ENCODE data around the gene WWOX. TPM values are rescaled to one million over a fixed set of nuclear protein-coding genes. Genes with fewer than 3 reads are reported as not detected.

The WWOX gene
- total RNA-seq, 4 donors from 2014 or later, result 21.4 to 55.6 (median 33.2) TPM

GRCh38 chr16:78436023-78436422 is 336.6 kb downstream of the WWOX start:
- no peak for DNase-seq (ENCODE audit: low spot score)
- ATAC-seq (ENCODE audit: low FRiP score), result no peak
- TF ChIP-seq CTCF (IDR thresholded peaks at IDR 0.05), result no peak

- TF ChIP-seq CTCF (IDR thresholded peaks at IDR 0.05), result no peak
- ATAC-seq (ENCODE audit: low FRiP score) (no peak), DNase-seq (ENCODE audit: low spot score) (no peak)
These were observed 337.4 kb downstream of the WWOX start for GRCh38 chr16:78436846-78437245.

- TF ChIP-seq CTCF (IDR thresholded peaks at IDR 0.05), result no peak
- DNase-seq (ENCODE audit: low spot score) (no peak), ATAC-seq (ENCODE audit: low FRiP score) (no peak)
These were observed 338.0 kb downstream of the WWOX start for GRCh38 chr16:78437352-78437968.

GRCh38 chr16:78438219-78438618 is 338.8 kb downstream of the WWOX start:
- DNase-seq (ENCODE audit: low spot score) (no peak), ATAC-seq (ENCODE audit: low FRiP score) (no peak)

GRCh38 chr16:78438632-78439031 is 339.2 kb downstream of the WWOX start:
- no peak for ATAC-seq (ENCODE audit: low FRiP score)
- DNase-seq (ENCODE audit: low spot score), result no peak
- no peak for TF ChIP-seq CTCF (IDR thresholded peaks at IDR 0.05)

More at GRCh38 chr16:78438219-78438618, 338.8 kb downstream of the WWOX start:
- no peak for TF ChIP-seq CTCF (IDR thresholded peaks at IDR 0.05)

- no peak for DNase-seq (ENCODE audit: low spot score)
- no peak for TF ChIP-seq CTCF (IDR thresholded peaks at IDR 0.05)
- no peak for ATAC-seq (ENCODE audit: low FRiP score)
These were observed 340.2 kb downstream of the WWOX start for GRCh38 chr16:78439646-78440045.

GRCh38 chr16:78441298-78441697 is 341.8 kb downstream of the WWOX start:
- ATAC-seq (ENCODE audit: low FRiP score), result no peak
- no peak for TF ChIP-seq CTCF (IDR thresholded peaks at IDR 0.05)
- DNase-seq (ENCODE audit: low spot score), result no peak
